PC-9 (cell line): ENCODE measurements around the gene GAL3ST2. TPM values are rescaled to one million over a fixed set of nuclear protein-coding genes. Genes with fewer than 3 reads are reported as not detected.
"Not testable (repeated sequence)": the region's sequence is repeated elsewhere in the genome, so short reads cannot be mapped to it uniquely, and the experiment has no call there.

Experiments
- BruUV-seq: library from RNA; stranded (reverse); fragments of 400-500 nt; replicated peaks from 2 replicates; lab custom pipeline; 2021; lab: Mats Ljungman, UMichigan
- CTCF ChIA-PET: fragments of 300-600 bp; sonication (Branson Sonifier 250); formaldehyde crosslinking; loops from one replicate; lab custom pipeline; 2022; ENCODE audit warnings: antibody characterized with exemption; lab: Charles Lee
- POLR2A ChIA-PET: fragments of 300-600 bp; sonication (Branson Sonifier 250); formaldehyde crosslinking; loops from one replicate; lab custom pipeline; 2022; ENCODE audit warnings: antibody characterized with exemption; ENCODE audit not compliant: unreplicated experiment; lab: Charles Lee
- DNase-seq, 2 experiments: peaks; one replicate each; pipeline versions ENCODE4 v3.0.0 to v3.0.0-alpha.2; 2015 to 2022; ENCODE audit warnings: mixed read lengths in 1 of 2
- H2AFZ ChIP-seq: fragments of 200-600 bp; sonication (generic); 2 replicates; pipeline ENCODE4 v1.8.1; 2017; ENCODE audit warnings: antibody characterized with exemption
- H3F3A ChIP-seq: fragments of 200-600 bp; sonication (generic); 2 replicates; pipeline ENCODE4 v1.8.1; 2017; ENCODE audit warnings: antibody characterized with exemption, mild to moderate bottlenecking, low read depth; ENCODE audit not compliant: insufficient read depth
- H3K27ac ChIP-seq: fragments of 200-600 bp; sonication (generic); 2 replicates; pipeline ENCODE4 v1.6.1; 2016; ENCODE audit warnings: mixed run types
- H3K27me3 ChIP-seq: fragments of 200-600 bp; sonication (generic); 2 replicates; pipeline ENCODE4 v1.6.1; 2016; ENCODE audit warnings: low read depth, mixed run types; ENCODE audit not compliant: insufficient read depth
- H3K36me3 ChIP-seq: fragments of 200-600 bp; sonication (generic); 2 replicates; pipeline ENCODE4 v1.6.1; 2016; ENCODE audit warnings: low read depth, mixed run types
- H3K4me1 ChIP-seq: fragments of 200-600 bp; sonication (generic); replicated peaks from 2 replicates; pipeline ENCODE4 v1.6.1; 2016; ENCODE audit warnings: mixed run types; ENCODE audit not compliant: insufficient read depth
- H3K4me2 ChIP-seq: fragments of 200-600 bp; sonication (generic); 2 replicates; pipeline ENCODE4 v1.6.1; 2017; ENCODE audit warnings: mixed run types
- H3K4me3 ChIP-seq: fragments of 200-600 bp; sonication (generic); 2 replicates; pipeline ENCODE4 v1.6.1; 2016; ENCODE audit warnings: mixed run types
- H3K79me2 ChIP-seq: fragments of 200-600 bp; sonication (generic); 2 replicates; pipeline ENCODE4 v1.6.1; 2017; ENCODE audit warnings: low read depth, mixed run types
- H3K9me2 ChIP-seq: fragments of 200-600 bp; sonication (generic); 2 replicates; pipeline ENCODE4 v1.8.1; 2017; ENCODE audit warnings: mild to moderate bottlenecking; ENCODE audit not compliant: insufficient read depth
- H3K9me3 ChIP-seq: fragments of 200-600 bp; sonication (generic); 2 replicates; pipeline ENCODE4 v1.8.1; 2016; ENCODE audit warnings: low read depth; ENCODE audit not compliant: insufficient read depth
- H4K20me1 ChIP-seq: fragments of 200-600 bp; sonication (generic); 2 replicates; pipeline ENCODE4 v1.8.1; 2017; ENCODE audit not compliant: insufficient read depth
- CTCF ChIP-seq: fragments of 200-600 bp; sonication (generic); conservative IDR thresholded peaks from 2 replicates; pipeline ENCODE4 v1.6.1; 2017; ENCODE audit warnings: mixed run types, antibody characterized with exemption, mild to moderate bottlenecking, moderate library complexity
- EZH2 ChIP-seq: fragments of 200-600 bp; sonication (generic); IDR thresholded peaks from 2 replicates; pipeline ENCODE4 v1.8.0; 2017; ENCODE audit warnings: antibody characterized with exemption, low read depth
- intact Hi-C: fragments of 100-400 bp; cut with micrococcal nuclease; formaldehyde crosslinking; loops from one replicate; pipeline ENCODE4 v1.10.0; 2022; ENCODE audit not compliant: unreplicated experiment
- total RNA-seq: library from RNA; stranded (reverse); gene quantifications from 2 replicates; pipeline ENCODE4 v1.2.3, GENCODE V29; 2021

Gene GAL3ST2
- total RNA-seq, 1 experiment from 2014 or later: 3.9 TPM

- Histone ChIP-seq H3K9me3 (no peaks in the 10 kb centered on the region), H3K4me2 (no peak overlapping the region), H3K79me2 (no peaks in the 10 kb centered on the region), H4K20me1 (no peaks in the 10 kb centered on the region), H3F3A (no peaks in the 10 kb centered on the region), H2AFZ (no peak overlapping the region), H3K4me1 (no peaks in the 10 kb centered on the region), H3K27ac (no peak overlapping the region), H3K4me3 (no peak overlapping the region), H3K36me3 (no peaks in the 10 kb centered on the region), H3K27me3 (peaks cover 17% of the 10 kb centered on the region), H3K9me2 (no peaks in the 10 kb centered on the region)
- intact Hi-C loops: no loop called here
- CTCF ChIA-PET: interaction anchor here (0.7 kb wide), 1 partner anchor 83 kb away, joined by 3 read pairs; no protein-coding TSS in a partner anchor
- no peak for DNase-seq
- BruUV-seq: no TSS peak
- POLR2A ChIA-PET: interaction anchor here (0.6 kb wide), 1 partner anchor 24 kb away, joined by 7 read pairs; no protein-coding TSS in a partner anchor
- TF ChIP-seq EZH2: no peak
- no peak for TF ChIP-seq CTCF
These were observed 23.0 kb downstream of the GAL3ST2 start for GRCh38 chr2:241799522-241800197.

GRCh38 chr2:241800198-241800903 lies 23.7 kb downstream of the GAL3ST2 start:
- POLR2A ChIA-PET, H3K4me1 ChIP-seq, BruUV-seq, H4K20me1 ChIP-seq, H3F3A ChIP-seq, intact Hi-C loops, H3K79me2 ChIP-seq, H3K36me3 ChIP-seq, H3K9me3 ChIP-seq, H3K4me2 ChIP-seq, H3K27ac ChIP-seq, DNase-seq, H2AFZ ChIP-seq, H3K9me2 ChIP-seq, H3K4me3 ChIP-seq: not testable (repeated sequence)
- peaks cover 17% of the 10 kb centered on the region for H3K27me3 ChIP-seq
- CTCF ChIA-PET: interaction anchor here (0.7 kb wide), 1 partner anchor 84 kb away, joined by 3 read pairs; no protein-coding TSS in a partner anchor

- Histone ChIP-seq H3K4me1 (no peaks in the 10 kb centered on the region), H3K79me2 (no peaks in the 10 kb centered on the region), H3K9me2 (no peaks in the 10 kb centered on the region), H3K4me2 (no peak overlapping the region), H4K20me1 (no peaks in the 10 kb centered on the region), H3K4me3 (no peak overlapping the region), H3K27ac (no peak overlapping the region), H3K9me3 (no peaks in the 10 kb centered on the region), H2AFZ (no peak overlapping the region), H3F3A (no peaks in the 10 kb centered on the region), H3K36me3 (no peaks in the 10 kb centered on the region), H3K27me3 (peaks cover 13% of the 10 kb centered on the region)
- no TSS peak for BruUV-seq
- intact Hi-C loops: no loop called here
- no peak for DNase-seq
- ChIA-PET CTCF (no interaction called here), POLR2A (no interaction called here)
- no peak for TF ChIP-seq CTCF
- TF ChIP-seq EZH2: no peak
These were observed 25.2 kb downstream of the GAL3ST2 start for GRCh38 chr2:241801611-241802420.
